HepG2 (cell line): ENCODE data around the gene CPSF7.

Experiments used
- TAF1 ChIP-seq: sonication (generic); formaldehyde crosslinking; IDR thresholded peaks from 2 replicates; pipeline ENCODE4 v1.4.0; 2020; ENCODE audit warnings: missing genetic modification reagents
- TARDBP ChIP-seq: sonication (generic); formaldehyde crosslinking; IDR thresholded peaks from 2 replicates; pipeline ENCODE4 v1.8.0; 2022; ENCODE audit warnings: mild to moderate bottlenecking, missing genetic modification reagents
- ZNF3 ChIP-seq: IDR thresholded peaks from 2 replicates; pipeline ENCODE4 v1.7.0; 2017; ENCODE audit warnings: inconsistent platforms
- ZNF768 ChIP-seq: sonication (generic); formaldehyde crosslinking; IDR thresholded peaks from 2 replicates; pipeline ENCODE4 v1.4.0; 2020; ENCODE audit warnings: missing genetic modification reagents
- ZNF777 ChIP-seq: sonication (generic); formaldehyde crosslinking; IDR thresholded peaks from 2 replicates; pipeline ENCODE4 v1.4.0; 2020; ENCODE audit warnings: missing genetic modification reagents

GRCh38 chr11:61425367-61426131 lies 4.2 kb downstream of the CPSF7 start:
- TF ChIP-seq ZNF777 (CRISPR knock-in tag) (no peak), TAF1 (CRISPR knock-in tag) (no peak), TARDBP (CRISPR knock-in tag) (no peak), ZNF768 (CRISPR knock-in tag) (no peak), ZNF3 (no peak)
